COLO829 (cell line): ENCODE data around the gene PRKAR1B.

Experiments used
- DNase-seq: peaks from one replicate; pipeline ENCODE4 v3.0.0; 2012; ENCODE audit warnings: low spot score

PRKAR1B gene

GRCh38 chr7:521221-522070 is 205.6 kb downstream of the PRKAR1B start:
- DNase-seq, result no peak

- DNase-seq, result no peak
These were observed 206.4 kb downstream of the PRKAR1B start for GRCh38 chr7:520503-521161.

DNA sequence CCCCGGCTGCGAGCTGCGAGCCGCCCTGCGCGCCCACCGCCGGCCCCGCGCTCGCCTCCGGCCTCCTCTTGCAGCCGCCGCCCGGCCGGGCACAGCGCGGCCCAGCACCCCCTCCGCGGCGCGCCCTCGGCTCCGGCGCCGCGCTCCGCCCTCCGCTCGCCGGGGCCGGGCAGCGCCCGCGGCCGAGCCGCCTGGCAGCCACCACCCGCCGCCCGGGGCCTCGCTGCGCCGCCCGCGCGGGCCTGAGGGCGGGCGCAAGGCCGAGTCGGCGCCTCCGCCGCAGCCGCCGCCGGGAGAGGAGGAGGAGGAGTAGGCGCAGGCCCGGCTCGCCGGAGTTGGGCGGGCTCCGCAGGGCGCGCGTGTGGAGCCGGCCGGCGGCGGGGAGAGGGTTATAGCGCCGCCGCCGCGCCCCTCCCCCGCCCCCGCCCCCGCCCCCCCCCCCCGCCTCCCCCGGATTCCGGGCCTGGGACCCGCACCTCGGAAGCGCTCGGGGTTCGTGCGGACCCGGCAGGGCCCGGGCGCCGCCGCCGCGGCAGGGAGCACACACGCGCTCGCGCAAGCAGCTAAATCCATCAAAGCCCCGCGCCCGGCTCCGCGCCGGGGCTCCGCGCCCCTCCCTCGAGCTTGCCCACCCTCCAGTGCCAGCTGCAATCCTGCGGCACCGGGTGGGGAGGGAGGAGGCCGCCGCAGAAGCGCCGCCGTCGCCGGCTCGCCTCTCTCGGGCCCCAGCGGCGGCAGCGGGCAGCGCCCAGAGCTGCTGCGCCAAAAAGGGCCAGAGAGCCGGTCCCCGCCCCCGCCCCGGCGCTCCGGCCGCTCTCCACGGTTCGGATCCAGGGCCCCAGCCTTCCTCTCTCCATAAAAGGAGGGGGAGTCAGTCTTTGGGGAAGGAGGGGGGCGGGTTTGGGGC is 207.3 kb downstream of the PRKAR1B start, which contains the start of gene PDGFA:
PDGFA (minus strand) TSS at position 363 of the 907 bp plus-strand sequence. CDS start 845 bp downstream, outside the sequence.
- DNase-seq, result no peak

DNA sequence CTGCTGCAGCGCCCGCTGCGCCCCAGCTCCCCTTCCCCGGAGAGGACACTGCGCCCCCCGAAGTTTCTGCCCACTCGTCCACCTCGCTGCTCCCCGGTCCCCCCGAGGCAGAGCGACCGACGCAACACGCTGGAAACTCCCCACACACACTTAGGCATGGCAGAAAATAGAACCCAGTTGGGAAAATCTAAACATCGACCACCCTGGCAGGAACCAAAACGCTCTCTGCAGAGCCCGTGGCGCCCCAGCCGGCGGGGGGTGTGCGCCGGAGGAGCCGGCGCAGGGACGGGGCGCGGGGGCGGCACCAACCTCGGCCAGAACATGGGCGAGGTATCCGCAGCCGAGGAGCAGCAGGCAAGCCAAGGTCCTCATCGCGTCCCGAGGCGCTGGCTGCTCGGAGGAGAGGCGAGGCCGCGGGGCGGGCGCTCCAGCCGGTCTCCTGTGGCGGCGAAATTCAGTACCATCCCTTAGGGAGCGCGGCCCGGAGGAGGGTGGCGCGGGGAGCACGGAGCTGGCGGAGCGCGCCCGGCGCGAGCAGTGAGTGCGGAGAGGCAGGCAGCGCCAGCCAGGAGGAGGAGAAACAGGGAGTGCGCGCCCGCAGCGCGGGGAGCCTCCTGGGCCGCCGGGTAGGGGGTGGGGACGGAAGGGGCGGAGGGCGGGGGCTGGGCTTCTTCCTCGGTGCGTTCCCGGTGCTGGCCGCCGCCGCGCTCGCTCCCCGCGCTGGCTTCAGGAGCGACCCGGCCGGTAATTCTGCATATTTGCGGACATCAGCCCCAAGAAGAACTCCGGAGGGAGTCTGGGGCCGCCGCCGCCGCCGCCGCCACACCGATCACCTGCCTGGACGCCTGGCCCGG is 208.2 kb downstream of the PRKAR1B start:
- no peak for DNase-seq

- DNase-seq, result no peak
These were observed 209.1 kb downstream of the PRKAR1B start for GRCh38 chr7:517774-518629.

DNA sequence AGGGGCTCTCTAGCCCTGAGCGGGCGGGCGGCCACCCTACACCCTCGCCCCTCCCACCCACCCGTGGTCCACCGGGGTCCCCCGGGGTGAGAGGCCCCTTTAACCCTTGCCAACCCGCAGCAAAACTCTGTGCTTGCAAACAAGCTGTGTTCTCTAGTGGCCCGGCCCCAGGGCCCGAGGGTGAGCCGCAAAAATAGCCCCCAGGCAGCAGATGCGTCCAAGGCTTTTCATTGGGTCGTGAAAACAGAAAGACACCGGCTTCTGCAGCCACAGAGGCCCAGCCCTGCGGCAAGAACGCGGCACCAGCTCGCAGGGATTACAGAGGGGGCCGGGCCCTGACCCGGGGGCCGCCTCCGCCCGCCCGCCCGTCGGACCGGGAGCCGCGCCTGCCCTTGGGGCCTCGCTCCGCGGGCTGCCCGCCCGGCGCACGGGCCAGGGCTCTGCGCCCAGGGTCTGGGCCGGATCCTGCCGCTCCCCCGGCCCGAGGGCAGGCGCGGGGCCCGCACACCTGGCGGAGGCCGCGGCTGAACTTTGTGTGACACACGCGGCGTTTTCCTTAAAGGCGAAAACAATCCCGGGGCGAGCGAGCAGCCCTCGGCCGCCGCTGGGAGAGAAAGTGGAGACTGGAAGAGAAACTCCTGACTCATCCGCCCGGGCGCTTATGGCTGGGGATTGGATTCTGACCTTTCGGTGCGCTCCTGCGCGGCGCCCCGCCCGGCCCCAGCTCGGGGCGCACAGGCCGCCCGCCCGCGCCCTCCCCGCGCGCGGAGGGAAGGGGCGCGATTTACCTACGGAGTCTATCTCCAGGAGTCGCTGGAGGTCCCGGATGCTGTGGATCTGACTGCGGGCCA is 210.2 kb downstream of the PRKAR1B start:
- DNase-seq, result no peak

- DNase-seq, result no peak
These were observed 210.9 kb downstream of the PRKAR1B start for GRCh38 chr7:516216-516605.

- DNase-seq, result no peak
These were observed 211.5 kb downstream of the PRKAR1B start for GRCh38 chr7:515628-516027.

GRCh38 chr7:514651-515598 is 212.2 kb downstream of the PRKAR1B start:
- DNase-seq, result no peak

DNA sequence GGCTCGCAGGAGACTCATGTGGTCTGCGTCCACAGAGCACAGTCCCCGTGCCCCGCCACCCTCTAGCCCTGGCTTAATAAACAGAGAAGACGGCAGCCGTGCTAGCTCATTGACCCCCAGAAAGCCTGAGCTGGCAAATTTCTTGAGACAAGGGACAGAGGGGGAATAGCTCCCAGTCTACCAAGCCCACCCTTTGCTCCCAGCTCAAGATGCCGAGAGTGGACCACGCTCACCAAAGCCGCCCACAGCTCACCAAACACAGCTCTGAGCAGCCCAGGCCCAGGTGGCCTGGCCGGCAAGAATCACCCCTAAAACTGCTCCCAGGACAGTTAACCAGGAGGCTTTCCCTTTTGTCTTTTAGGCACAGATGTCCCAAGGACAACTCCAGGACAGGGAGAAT is 212.8 kb downstream of the PRKAR1B start:
- DNase-seq, result no peak

DNA sequence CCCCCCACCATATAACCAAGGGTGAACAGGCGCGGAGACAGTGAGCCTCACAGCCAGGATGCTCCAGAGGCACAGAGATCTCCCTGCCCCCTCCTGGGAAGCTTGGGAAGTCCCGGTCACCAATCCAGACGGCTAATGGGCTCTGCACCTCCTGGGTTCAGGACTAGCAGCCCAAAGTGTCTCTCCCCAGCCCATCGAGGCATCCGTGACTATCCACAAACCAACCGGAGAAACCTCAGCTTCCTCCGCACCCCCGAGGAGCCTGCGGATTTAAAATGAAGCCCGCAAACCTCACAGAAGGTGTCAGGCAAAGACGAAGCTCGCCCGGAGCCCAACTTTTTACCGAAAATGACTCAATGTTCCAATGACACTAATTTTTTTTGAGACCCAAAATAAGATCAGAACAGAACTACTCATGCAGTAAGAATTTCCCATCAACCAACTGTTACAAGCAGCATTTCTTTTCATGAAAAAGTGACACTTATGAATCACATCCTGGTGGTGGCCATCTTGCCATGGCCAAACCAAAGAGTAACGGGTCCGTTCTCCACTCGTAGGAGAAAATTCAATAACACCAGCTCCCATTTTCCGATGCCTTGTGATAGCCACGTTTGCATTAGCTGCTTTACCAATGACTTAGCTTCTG is 213.4 kb downstream of the PRKAR1B start:
- DNase-seq, result no peak

DNA sequence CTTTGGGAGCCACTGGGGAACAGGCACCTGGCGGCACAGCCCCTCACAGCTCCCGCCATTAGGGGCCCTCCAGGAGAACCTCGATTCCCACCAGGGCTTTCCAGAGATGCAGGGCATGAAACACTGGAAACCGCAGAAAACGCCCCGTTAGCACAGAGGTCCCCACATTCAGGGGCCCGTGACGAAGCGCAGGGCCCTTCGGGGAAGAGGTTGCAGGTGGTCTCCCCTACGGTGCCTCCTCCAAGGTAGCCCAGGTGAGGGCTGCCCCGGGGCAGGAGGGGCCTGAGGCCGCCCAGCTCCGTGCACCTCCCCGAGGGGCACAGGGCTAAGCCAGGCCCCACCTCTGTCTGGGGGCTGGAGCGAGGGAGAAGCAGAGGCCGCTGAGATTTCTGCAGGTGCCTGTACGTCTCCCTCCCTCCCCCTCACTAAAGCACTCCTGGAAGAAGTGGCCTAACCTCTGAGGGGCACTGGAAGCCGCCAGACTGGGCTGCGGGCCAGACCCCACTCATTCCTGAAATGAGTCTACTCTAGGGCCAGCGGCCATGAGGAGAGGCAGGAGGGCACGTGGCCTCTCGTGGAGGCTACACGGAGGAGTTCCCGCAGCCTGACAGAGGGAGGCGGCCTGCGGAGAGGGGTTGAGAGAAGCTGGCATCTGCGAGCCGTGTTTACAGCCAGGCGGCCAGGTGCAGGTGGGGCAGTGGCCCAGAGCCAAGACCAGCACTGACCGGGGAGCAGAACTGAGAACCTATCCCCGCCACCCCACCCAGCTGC is 214.4 kb downstream of the PRKAR1B start:
- DNase-seq, result no peak

DNA sequence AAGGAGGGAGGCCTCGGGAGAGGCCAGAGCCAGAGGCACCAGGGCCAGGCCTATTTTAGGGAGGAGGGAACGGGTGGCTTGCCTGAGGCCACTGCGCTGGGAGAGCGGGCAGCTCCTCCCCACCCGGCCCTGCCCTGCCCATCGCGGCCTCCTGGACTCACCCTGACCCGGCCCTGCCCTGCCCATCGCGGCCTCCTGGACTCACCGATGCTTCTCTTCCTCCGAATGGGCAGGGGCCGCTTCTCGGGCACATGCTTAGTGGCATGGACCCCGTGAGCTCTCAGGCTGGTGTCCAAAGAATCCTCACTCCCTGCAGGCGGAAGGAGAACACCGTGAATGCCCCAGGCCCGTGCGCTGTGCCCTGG is 215.0 kb downstream of the PRKAR1B start:
- DNase-seq, result no peak

DNA sequence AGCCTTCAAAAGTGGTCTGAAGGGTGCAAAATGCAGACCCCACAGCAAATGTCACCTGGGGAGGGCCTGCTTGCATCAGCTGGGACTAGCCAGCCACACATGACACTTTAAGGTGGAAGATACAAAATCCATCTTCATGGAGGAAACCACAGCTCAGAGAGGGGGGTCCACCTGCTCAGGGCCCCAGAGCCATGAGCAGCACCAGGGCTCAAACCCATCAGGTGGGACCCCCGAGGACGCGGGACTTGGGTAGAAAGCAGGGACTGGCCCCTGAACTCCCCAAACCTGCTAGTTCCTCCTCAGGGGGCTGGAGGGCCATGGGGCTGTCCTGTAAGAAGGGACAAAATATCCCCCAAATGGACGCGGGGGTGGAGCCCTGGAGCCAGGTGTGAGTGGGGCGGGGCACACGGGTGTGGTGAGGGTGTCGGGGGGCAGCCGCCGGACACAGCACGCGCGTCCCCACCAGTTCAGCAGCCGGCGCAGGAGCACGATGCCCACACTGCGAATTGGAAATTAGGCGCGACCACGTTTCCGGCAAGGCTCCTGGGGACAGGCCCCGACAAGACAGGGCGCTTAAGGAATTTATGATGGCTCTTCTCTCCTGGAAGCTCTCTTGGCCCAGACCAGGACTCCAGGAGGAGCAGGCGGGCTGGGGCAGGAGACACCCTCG is 215.5 kb downstream of the PRKAR1B start:
- no peak for DNase-seq

- no peak for DNase-seq
These were observed 216.2 kb downstream of the PRKAR1B start for GRCh38 chr7:510782-511281.

DNA sequence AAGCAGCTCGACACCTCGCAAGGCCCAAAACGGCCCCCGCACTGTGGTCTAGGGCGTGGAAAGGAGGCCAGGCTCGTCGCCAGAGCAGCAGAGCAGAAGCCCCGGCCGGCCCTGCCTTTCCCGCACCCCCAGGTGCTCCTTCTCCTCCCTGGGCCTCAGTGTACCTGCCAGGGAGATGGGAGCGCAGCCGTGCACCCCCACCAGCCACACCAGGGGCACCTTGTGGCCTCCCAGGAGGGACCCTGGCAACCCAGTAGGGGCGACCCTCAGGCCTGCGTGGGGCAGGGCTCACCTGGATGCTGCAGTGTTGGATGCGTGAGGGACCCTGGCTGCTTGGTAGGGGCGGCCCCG is 217.0 kb downstream of the PRKAR1B start:
- DNase-seq, result no peak
